ENCODE results near the gene GGTLC3.
"Not testable (repeated sequence)": the region's sequence is repeated elsewhere in the genome, so short reads cannot be mapped to it uniquely, and the experiment has no call there.

Gene GGTLC3

GRCh38 chr22:18518061-18518460, at the start of gene GGTLC3:
Gene GGTLC3, minus strand, starts transcription at chr22:18518161. Its CDS starts 264 bp downstream, at chr22:18517897.
- not testable (repeated sequence) for DNase-seq (ENCODE audit: low read depth, low spot score)

GRCh38 chr22:18560099-18560974, 42.4 kb upstream of the GGTLC3 start:
- DNase-seq (ENCODE audit: low read depth, low spot score), result not testable (repeated sequence)

- DNase-seq (ENCODE audit: low read depth, low spot score), result not testable (repeated sequence)
These were observed 41.0 kb upstream of the GGTLC3 start for GRCh38 chr22:18558939-18559338.

GRCh38 chr22:18558516-18558915, 40.6 kb upstream of the GGTLC3 start:
- DNase-seq (ENCODE audit: low read depth, low spot score), result not testable (repeated sequence)

GRCh38 chr22:18554280-18555256, 36.6 kb upstream of the GGTLC3 start:
- DNase-seq (ENCODE audit: low read depth, low spot score), result not testable (repeated sequence)

GRCh38 chr22:18552839-18553597, 35.1 kb upstream of the GGTLC3 start:
- not testable (repeated sequence) for DNase-seq (ENCODE audit: low read depth, low spot score)

- not testable (repeated sequence) for DNase-seq (ENCODE audit: low read depth, low spot score)
These were observed 33.1 kb upstream of the GGTLC3 start for GRCh38 chr22:18551046-18551445.

GRCh38 chr22:18549458-18550179, 31.7 kb upstream of the GGTLC3 start:
- not testable (repeated sequence) for DNase-seq (ENCODE audit: low read depth, low spot score)

GRCh38 chr22:18544615-18545014, 26.7 kb upstream of the GGTLC3 start:
- not testable (repeated sequence) for DNase-seq (ENCODE audit: low read depth, low spot score)

- not testable (repeated sequence) for DNase-seq (ENCODE audit: low read depth, low spot score)
These were observed 25.4 kb upstream of the GGTLC3 start for GRCh38 chr22:18543400-18543799.

GRCh38 chr22:18539994-18540393, 22.0 kb upstream of the GGTLC3 start:
- DNase-seq (ENCODE audit: low read depth, low spot score), result peak; percentile 0

- not testable (repeated sequence) for DNase-seq (ENCODE audit: low read depth, low spot score)
These were observed 16.4 kb upstream of the GGTLC3 start for GRCh38 chr22:18534315-18534714.

- not testable (repeated sequence) for DNase-seq (ENCODE audit: low read depth, low spot score)
These were observed 15.7 kb upstream of the GGTLC3 start for GRCh38 chr22:18533633-18534032.

GRCh38 chr22:18529416-18530145, 11.6 kb upstream of the GGTLC3 start:
- DNase-seq (ENCODE audit: low read depth, low spot score), result not testable (repeated sequence)

GRCh38 chr22:18528597-18529415, 10.8 kb upstream of the GGTLC3 start:
- DNase-seq (ENCODE audit: low read depth, low spot score), result peak; percentile 24

GRCh38 chr22:18527752-18528596, 10.0 kb upstream of the GGTLC3 start, which contains the start of gene TMEM191B:
Gene TMEM191B, plus strand, starts transcription at chr22:18527802. Its CDS starts 179 bp downstream, at chr22:18527981.
- not testable (repeated sequence) for DNase-seq (ENCODE audit: low read depth, low spot score)

- not testable (repeated sequence) for DNase-seq (ENCODE audit: low read depth, low spot score)
These were observed 5.4 kb upstream of the GGTLC3 start for GRCh38 chr22:18523328-18523727.

GRCh38 chr22:18522762-18523161, 4.8 kb upstream of the GGTLC3 start:
- not testable (repeated sequence) for DNase-seq (ENCODE audit: low read depth, low spot score)
